Measurements from ENCODE around the gene DCDC1.
A peak's percentile ranks its signal among the peaks of the same experiment; 100 is the strongest.

Gene DCDC1, protein sequence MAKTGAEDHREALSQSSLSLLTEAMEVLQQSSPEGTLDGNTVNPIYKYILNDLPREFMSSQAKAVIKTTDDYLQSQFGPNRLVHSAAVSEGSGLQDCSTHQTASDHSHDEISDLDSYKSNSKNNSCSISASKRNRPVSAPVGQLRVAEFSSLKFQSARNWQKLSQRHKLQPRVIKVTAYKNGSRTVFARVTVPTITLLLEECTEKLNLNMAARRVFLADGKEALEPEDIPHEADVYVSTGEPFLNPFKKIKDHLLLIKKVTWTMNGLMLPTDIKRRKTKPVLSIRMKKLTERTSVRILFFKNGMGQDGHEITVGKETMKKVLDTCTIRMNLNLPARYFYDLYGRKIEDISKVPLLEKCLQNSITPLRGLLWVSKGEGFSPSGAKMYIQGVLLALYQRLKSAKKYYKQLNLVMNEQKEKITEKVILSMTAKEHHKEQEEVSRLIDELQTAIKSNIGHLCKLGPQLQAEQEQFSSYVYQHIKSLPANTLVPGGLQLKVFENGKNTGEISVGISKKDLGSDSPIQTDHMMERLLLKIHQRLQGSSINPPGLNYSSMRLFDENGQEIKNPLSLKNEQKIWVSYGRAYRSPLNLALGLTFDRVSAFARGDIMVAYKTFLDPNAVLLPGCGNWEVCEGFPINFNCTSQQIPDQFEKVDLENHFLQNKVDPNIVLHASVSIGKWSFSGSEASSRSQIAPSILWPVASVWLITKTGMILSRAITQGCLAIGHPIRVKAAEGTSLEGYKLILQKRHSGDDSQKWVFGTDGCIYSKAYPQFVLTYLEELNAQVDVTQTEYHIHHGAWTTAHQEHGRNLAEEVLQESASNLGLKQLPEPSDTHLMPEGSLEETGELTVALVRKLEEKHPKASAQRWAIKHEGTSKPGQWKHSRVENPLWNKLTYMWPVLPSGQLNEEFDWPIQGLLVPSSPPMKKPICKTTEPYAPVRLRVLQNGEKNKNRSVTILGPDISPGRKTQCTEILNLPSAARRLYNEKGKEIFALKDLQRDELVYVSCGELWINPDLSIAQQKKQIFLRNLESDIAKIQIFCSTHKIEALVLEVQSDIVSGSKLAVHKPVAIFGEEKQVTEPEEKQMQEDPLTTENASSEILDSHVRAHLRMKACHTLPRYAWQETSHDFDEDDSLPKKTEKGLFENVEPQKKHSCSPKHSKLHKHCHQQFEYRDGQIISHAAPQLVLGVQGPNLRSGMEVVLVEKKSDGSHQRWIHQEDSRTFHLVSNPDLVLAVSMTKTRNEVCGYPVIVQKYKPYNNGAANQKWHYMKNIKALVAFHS (N-terminal part only)

DNA sequence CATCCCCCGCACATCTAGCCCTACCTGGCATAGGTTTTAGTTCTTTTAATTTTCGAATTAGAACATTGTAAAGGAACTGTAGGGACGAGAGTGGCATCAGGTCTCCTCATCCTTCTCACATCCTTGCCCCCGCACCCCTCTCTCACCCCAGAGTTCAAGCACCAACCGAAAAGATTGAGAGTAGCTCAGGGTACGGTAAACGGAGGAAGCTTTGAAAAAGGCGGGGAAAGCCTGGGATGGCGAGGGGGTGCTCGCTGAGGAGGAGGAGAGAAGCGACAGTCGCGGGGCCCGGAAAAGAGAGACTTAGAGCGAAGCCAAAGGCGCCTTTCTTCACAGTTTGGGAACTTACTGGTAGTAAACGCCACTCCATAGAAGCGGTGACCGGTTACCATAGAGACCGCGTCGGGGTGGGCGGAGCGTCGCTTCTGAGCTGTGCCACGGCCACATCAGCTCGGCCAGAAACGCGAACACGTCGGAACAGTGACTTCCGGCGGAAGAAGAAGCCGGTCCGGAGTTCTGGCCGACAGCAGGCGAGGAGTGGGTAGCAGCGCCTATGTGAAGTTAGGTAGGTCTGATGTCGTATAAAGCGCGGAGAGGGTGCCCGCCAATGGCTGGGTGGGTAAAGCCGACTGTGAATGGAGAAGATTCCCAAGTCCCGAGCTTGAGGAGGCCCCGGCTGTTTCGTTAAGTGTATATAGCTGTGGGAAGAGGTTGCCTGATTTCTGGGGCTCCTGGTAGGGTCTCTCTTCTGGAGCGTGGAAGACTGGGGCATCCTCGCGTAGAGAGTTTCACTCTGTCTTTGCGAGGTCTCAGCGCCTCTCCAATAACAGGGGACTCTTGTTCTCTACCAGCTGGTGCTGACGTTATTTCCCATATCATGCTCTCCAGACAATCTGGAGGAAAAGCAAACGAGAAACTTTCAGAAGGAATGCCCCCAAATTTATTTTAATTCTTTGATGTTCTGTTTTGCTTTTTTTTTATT, at the start of gene DCDC1, which contains the start of gene DNAJC24:
Gene DCDC1, minus strand, starts transcription at position 392 of the 982 bp plus-strand sequence. CDS start 41,459 bp downstream, outside the sequence.
Gene DNAJC24, plus strand, starts transcription at position 513 of the 982 bp plus-strand sequence. CDS start 889 bp downstream, outside the sequence.
- DNase-seq (ENCODE audit: low spot score), result peak; percentile 68

DNA sequence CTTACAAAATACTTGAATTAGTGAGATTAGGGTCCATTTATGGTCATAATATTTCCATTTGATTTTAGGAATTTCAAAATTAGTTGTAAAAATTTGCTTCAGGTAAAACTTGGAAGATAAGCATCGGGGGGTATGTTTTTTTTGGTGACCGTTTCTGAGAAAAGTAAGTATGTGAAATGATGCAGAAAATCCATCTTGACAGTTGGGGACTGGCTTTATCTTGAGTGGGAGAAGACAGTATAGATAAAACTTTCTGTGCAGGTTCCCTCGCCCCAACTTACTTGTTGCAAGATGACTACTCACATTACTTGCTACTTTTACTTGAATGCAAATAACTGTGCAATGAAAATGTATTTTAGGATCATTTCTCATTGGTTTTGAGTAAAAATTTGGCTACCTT, 49.6 kb upstream of the DCDC1 start:
- no peak for DNase-seq (ENCODE audit: low spot score)

DNA sequence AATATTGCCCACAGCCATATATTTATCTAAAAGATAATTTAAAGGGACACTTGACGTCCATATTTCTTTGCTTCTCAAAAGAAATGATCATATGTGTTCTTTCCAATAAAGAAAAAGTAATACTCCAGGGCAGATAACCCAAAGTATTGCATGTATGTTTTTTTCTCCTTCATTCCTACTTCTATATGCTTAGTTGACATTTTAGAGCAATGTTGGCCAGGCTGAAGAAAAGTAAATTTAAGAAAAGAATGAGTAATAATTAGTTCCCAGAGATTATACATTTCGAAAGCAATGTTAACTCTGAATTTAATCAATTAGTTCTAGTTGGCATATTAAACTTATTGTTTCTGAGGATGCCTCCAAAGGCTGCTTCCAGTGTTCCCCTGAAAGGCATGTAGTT, 48.3 kb upstream of the DCDC1 start:
- DNase-seq (ENCODE audit: low spot score), result no peak

DNA sequence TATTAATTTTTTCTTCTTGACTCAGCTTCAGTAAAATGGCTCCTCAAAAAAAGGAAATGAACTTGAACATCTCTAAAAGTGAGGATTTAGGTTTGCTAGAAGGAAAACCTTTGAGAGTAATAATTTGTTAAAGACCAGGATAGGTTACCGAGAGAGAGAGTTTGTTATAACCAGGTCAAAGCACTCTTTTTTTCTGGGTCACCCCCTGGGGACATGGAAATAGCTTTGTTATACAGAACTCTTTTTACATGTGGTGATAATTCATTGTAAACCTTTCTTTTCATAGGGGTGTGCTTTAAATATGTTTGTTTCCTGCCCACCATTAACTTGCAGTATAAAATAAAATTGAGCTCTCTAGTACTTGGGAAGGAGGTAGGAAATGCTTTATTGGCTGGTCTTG, 47.8 kb upstream of the DCDC1 start:
- DNase-seq (ENCODE audit: low spot score), result no peak

DNA sequence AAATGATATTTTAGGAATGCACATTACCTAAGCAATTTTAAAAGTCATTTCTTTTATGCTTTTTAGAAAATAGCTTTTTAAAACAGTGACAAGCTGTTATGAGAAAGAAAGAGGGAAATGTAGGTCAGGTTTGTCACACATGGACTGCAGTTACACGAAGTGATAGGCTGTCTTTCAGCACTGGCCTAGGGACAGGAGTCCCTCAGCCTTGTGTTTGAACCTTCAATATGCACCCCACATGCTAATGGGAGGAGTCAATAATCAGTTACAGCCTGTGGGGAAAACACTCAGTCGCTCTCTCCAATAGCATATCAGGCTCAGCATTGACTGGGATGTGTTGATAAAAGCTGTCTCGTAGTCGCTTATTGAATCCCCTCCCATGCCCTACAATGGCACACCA, 45.9 kb upstream of the DCDC1 start:
- no peak for DNase-seq (ENCODE audit: low spot score)

DNA sequence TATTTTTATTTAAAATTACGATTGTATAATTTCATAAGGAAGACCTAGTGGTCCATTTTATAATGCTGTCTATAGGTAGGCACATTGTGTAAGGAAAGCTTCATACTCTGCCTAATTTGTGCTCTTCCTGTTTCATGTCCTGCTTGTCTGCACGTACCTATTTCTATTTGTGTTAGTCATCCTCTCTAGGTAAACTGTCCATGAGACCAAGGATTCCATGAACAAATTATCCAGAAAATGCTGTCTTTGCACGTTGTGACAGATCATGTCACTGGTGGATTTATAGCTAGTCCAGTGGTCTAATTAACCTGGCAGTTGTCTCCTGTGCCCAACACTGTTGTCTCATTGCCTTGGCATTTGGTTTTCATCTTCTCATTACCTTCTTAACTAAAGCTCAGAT, 44.8 kb upstream of the DCDC1 start:
- no peak for DNase-seq (ENCODE audit: low spot score)

DNA sequence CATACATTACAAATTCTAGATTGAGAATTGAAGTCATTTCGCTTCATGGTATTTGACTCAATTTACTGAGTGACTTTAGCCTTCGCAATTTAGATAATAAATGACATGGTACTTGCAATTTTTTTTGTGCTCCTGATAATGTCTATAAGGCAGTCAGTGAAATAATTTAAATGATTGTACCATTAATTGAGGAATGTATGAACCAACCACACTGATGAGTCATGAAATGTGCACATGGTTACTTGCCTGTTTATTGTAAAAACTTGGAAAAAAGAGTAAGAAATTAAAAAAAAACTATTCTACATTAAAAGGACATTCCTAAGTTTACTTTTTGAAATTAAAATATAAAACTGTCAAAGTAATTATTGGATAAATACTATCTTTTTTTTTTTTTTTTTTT, 43.4 kb upstream of the DCDC1 start:
- peak; percentile 4 for DNase-seq (ENCODE audit: low spot score)

DNA sequence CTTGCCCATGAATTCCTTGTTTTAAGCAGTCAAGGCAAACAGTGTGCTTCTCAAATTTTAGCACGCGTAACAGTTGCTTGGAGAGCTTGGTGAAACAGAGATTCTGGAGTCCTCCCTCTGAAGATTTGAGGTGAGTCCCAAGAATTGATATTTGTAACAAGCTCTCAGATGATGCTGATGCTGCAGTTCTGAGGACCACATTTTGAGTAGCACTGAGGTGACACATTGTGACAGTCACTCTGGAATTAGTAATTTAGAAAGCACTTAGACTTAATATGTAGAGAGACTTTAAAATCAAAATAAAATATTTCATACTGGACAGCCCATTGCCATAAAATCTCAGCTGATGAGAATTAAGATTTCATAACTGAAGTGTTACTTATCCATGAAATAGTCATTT, 38.7 kb upstream of the DCDC1 start:
- no peak for DNase-seq (ENCODE audit: low spot score)

DNA sequence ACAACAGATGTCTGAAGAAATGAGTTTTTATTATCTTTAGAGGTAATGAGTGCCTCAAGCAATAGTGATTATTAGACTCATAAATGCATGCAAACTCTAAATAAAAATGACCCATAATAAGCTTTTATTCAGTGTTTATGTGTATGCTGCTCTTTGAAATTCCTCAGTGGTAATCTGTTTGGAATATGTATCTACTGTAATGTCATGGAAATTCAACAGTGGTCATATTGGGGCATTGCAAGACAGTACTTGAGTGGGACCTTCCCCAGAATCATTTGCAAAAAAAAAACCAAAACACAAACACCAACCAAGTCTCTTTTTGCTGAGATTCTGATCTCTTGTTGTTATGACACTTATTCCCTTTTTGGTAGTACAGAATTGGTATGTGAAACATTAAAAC, 35.1 kb upstream of the DCDC1 start:
- DNase-seq (ENCODE audit: low spot score), result no peak

DNA sequence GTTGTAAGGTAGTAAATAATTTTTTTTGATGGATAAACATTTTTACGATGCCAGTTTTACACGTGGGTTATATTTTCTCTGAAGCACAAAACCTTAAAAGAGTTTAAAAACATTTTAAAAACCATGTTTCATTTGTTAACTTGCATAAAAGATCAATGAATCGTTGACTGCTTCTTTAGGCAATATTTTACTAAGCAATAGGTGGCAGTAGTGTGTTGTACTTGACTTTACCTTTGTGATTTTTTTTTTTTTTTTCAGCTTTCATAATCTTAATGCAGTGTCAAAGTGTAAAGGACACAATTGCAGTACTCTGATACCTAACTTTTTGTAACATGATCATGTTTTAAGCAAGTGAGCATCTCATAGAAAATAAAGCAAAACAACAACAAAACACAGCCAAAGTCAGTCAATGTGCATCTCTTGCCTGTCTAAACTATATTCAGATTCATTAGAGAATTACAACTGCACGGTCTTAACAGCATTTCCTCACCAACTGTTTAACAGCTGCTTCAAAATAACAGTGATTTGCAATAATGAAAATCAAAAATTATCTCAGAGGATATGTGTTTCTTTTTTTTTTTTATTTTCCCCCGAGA, 27.8 kb upstream of the DCDC1 start:
- no peak for DNase-seq (ENCODE audit: low spot score)

DNA sequence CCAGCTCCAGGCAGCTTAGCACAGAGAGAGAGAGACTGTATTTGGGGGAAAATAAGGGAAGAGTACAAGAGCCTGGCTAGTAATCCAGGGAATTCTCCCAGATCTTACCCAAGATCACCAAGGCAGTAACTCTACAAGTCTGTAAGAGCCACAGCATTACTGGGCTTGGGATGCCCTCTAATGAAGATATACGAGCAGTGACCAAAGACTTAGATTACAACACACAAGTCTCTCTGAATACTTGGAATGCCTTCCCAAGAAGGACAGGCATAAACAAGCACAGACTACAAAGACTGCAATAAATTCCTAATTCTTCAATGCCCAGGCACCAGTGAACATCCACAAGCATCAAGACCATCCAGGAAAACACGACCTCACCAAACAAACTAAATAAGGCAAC, 17.8 kb upstream of the DCDC1 start:
- DNase-seq (ENCODE audit: low spot score), result no peak

DNA sequence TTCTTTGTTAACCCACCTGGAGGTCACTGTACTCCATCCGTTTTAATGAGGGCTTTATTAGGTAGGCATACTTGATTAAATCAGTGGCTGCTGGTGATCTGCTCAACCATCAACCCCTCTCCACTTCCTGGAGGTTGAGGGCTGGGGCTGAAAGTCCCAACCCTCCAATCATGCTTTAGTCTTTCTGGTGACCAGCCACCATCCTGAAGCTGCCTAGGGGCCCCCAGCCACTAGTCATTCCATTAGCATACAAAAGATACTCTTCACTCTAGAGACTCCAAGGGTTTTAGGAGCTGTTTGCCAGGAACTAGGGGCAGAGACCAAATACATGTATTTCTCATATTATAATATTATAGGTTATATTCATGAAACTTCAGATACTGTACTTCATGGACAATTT, 13.6 kb upstream of the DCDC1 start:
- DNase-seq (ENCODE audit: low spot score), result no peak

DNA sequence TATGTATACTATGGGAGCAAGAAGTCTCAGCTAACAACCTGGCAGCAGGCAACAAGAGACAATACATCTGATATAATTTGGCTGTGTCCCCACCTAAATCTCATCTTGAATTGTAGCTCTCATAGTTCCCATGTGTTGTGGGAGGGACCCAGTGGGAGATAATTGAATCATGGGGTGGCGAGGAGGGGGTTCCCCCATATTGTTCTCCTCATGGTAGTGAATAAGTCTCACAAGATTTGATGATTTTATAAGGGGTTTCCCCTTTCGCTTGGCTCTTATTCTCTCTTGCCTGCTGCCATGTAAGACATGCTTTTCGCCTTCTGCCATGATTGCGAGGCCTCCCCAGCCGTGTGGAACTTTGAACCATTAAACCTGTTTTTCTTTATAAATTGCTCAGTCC, 6.3 kb upstream of the DCDC1 start:
- DNase-seq (ENCODE audit: low spot score), result no peak

DNA sequence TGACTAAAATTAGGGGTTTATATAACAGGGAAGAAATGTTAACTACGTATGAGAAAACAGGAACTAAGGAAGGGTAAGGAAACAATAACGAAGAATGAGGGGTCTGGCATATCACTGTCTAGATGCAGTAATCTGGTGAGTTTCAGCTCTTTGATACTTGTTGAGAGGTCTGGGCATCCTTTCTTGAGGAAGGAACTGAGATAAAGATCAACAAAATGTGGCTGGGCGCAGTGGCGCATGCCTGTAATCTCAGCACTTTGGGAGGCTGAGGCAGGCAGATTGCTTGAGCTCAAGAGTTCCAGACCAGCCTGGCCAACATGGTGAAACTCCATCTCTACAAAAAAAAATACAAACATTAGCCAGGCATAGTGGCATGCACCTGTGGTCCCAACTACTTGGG, 2.7 kb downstream of the DCDC1 start:
- DNase-seq (ENCODE audit: low spot score), result no peak

DNA sequence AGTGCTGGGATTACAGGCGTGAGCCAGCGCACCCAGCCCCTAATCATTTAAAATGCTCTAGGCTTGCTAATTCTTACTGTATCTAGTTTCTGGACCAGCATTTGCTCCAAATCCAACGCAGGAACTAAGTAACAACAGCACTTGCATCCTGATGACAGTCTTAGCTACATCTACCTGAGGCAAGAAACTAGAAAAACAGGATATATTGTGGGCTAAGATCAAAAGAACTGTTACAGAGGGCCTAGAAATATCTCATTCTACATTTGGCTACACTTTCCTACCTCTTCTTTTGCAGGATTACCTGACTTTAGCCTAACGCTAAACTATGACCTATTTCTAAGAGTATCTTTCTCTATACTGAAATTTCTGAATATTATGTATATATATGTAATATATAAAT, 7.8 kb downstream of the DCDC1 start:
- no peak for DNase-seq (ENCODE audit: low spot score)

DNA sequence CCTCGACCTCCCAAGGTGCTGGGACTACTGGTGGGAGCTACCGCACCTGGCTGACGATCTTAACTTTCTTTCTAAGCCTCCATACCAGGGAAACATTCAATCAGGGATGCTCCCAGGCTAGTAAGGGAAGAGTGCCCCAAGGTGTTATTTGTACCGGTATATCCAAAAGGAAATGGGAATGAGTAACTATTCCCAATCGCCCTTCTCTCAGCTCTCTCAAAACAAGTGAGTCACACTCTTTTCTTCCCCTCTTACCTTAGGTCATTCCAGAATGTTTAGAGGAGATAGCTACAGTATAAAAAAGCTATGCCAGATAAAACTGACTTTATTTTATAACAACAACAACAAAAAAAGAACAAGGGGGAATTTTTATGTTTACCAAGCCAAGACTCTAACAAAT, 13.7 kb downstream of the DCDC1 start:
- DNase-seq (ENCODE audit: low spot score), result no peak

DNA sequence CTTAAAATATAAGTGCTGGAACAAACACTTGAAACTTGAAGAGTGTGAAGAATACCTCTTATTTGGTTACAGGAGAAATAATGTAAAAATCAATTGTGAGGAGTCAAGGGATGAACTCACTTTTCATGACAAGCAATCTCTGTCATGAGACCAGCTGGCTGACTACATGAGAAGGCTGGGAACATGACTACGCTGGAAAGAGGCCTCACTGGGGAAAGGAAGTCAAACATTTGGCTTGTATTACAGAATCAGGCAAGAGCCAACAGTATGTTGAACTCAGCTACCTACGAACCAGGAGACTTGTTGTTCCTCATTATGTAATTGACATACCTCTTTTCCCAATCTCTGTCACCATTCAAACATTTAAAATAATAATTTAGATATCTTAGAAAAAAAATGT, 14.4 kb downstream of the DCDC1 start:
- no peak for DNase-seq (ENCODE audit: low spot score)

DNA sequence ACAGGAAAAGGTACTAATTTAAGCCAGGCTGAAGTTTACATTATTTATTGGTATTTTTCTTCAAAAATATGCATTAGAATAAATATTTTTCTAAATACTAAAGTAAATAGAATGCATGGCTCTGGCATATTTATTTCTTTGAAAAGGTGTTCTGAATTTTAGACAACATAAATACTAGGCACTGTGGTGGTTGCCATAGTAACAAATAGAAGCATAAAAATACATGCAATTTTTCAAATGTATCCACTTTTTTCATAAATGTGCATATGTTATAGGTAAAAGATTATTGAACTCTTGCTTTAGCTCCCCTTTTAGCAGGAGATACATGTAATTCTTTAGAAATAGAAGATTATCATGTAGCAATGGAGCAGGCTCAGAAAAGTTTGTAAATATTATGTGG, 18.4 kb downstream of the DCDC1 start:
- no peak for DNase-seq (ENCODE audit: low spot score)

DNA sequence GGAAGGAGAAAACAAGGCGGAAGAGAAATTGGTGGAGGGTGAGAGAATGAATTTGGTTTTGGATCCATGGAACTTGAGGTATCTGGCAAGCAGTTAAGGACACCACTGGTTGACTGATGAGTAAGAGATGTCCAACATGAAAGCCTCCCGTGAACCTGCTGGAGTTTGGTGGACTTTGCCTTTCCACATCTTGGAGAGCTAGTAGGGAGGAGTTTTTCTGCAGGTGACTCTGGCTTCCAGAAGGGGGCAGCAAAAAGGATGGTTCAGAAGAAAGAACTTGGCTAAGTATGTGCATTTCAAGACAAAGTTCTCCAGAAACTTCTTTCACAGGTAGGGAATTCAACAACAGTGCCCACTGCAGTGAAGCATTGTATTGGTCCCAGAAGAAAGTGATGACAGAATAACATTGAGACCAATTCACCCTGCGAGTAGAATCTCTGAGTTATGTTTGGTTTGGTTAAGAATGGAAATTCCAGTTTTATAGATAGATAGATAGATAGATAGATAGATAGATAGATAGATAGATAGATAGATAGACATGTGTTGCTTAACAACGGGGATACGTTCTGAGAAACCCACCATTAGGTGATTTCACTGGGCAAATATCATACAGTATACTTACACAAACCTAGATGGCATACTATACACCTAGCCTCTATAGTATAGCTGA, 28.5 kb downstream of the DCDC1 start:
- DNase-seq (ENCODE audit: low spot score), result peak; percentile 8

DNA sequence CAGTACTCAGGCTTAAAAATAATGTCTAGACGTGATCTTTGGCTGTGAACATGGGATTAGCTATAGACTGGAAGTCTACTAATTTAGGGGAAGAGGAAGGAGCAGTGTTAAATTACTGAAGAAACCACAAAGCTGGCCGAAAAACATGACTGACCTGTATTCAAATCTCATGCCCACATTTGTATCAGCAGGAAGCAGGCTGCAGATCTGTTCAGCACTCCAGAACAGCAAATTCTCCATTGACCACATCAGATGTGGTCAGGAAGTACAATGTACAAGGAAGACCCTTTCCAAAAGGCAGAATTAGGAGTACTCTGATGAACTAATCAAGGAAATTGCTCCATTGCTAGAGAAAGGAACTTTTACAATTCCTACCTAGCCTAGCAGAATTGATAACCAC, 31.7 kb downstream of the DCDC1 start:
- no peak for DNase-seq (ENCODE audit: low spot score)

All from hepatic stellate cell (primary cell).